ENCODE results near the gene PFKL. TPM values are rescaled to one million over a fixed set of nuclear protein-coding genes. Genes with fewer than 3 reads are reported as not detected.
"Not testable (repeated sequence)": the region's sequence is repeated elsewhere in the genome, so short reads cannot be mapped to it uniquely, and the experiment has no call there.

Gene PFKL
- total RNA-seq, 4 donors from 2014 or later = 68.5 to 103 (median 96.8) TPM

DNA sequence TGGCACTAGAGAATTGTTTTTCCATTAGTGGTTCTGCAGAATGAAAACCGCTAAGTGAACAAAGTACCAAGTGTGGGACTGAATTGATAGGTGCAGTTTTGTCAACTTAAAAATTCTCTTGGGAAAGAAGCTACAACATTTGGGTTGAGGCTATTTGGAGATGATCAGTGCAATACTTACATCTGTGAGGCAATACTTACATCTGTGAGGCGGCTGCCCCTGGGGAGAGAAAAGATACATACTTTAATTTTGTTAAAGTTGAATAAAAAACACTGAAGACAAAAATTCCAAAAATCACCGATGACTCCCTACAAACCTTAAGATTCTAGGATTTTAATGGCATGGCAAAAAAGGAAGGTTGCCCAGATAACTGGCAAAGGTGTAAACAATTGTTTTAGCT, 37.6 kb downstream of the PFKL start:
- no peak overlapping the region for H3K27ac ChIP-seq
- no peak overlapping the region for H3K4me3 ChIP-seq (replicated peaks in 1 of 3)
- H3K36me3 ChIP-seq = peaks cover 4 to 14% of the 10 kb centered on the region in 2 donors

GRCh38 chr21:44337941-44338895, 38.4 kb downstream of the PFKL start:
- peak; percentile 67 to 73 for DNase-seq
- H3K27me3 ChIP-seq = no peaks in the 10 kb centered on the region
- H3K4me3 ChIP-seq (replicated peaks in 1 of 3) = peak overlapping the region in 1 of 3 donors; percentile 22
- H3K4me1 ChIP-seq = peaks cover 11 to 14% of the 10 kb centered on the region in 2 donors
- intact Hi-C loops (cut with DNase I) = no loop called here
- TF ChIP-seq, protein P1, sequence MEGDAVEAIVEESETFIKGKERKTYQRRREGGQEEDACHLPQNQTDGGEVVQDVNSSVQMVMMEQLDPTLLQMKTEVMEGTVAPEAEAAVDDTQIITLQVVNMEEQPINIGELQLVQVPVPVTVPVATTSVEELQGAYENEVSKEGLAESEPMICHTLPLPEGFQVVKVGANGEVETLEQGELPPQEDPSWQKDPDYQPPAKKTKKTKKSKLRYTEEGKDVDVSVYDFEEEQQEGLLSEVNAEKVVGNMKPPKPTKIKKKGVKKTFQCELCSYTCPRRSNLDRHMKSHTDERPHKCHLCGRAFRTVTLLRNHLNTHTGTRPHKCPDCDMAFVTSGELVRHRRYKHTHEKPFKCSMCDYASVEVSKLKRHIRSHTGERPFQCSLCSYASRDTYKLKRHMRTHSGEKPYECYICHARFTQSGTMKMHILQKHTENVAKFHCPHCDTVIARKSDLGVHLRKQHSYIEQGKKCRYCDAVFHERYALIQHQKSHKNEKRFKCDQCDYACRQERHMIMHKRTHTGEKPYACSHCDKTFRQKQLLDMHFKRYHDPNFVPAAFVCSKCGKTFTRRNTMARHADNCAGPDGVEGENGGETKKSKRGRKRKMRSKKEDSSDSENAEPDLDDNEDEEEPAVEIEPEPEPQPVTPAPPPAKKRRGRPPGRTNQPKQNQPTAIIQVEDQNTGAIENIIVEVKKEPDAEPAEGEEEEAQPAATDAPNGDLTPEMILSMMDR (IDR thresholded peaks at IDR 0.05) = peak in 4 of 6 experiments; percentile 20 to 39 (median 30)
- TF ChIP-seq POLR2A (IDR thresholded peaks at IDR 0.05) = no peak
- peak overlapping the region; percentile 57 to 79 (median 68) for H3K27ac ChIP-seq
- no peaks in the 10 kb centered on the region for H3K9me3 ChIP-seq
- WGBS, 2 donors = 10 to 15% methylated on average over 14 to 21 of the region's 47 CpGs
- peaks cover 0 to 11% of the 10 kb centered on the region in 2 donors for H3K36me3 ChIP-seq

More for the DNA sequence above, 37.6 kb downstream of the PFKL start:
- no peak for TF ChIP-seq POLR2A (IDR thresholded peaks at IDR 0.05)
- TF ChIP-seq, protein P1 (IDR thresholded peaks at IDR 0.05) = no peak
- DNase-seq = no peak
- Histone ChIP-seq H3K4me1 (peaks cover 11 to 14% of the 10 kb centered on the region in 2 donors), H3K27me3 (no peaks in the 10 kb centered on the region), H3K9me3 (no peaks in the 10 kb centered on the region)
- intact Hi-C loops (cut with DNase I) = no loop called here
- 85 to 95% methylated on average over 3 of the region's 3 CpGs for WGBS, 2 donors

DNA sequence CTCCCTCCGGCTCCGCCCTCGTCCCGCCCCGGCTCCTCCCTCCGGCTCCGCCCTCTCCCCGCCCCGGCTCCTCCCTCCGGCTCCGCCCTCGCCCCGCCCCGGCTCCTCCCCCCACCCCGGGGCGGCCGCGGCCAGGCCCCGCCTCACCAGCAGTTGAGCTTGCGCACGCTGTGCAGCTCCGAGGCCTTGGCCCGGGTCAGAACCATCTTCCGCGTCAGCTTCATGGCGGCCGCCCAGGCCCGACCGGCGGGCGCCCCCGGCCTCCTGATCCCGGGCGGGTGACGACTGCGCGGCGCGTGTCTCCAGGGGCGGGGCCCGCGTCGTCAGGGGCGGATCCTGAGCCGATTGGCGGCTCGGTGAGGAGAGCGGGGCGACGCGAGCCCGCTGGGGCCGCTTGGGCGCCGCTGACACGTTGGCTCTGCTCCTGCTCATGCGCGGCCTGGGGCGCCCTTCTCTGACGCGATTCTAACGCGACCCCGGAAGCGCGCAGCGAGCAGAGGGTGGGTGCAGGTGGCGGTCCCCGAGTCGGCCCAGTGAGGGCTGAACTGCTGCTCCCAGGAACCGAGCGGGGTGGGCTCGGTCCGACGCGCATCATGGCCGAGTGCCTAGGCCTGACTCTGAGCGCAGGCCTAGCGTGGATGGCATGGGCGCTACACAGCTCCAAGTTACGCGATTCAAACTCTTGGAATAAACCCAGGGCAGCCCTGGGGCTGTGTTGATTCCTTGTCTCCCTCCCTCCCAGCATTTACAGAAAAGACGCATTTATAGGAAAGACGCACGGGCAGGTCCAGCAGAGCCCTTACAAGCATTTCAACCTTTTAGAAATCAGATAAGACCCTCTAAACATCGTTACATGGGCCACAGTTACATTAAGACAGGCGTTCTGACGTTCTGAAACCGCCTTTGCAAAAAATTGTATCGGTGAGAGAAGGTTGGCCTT, 39.4 kb downstream of the PFKL start, which contains the start of gene CFAP410:
CFAP410 (minus strand) TSS at position 420 of the 940 bp plus-strand sequence; CDS start at position 224, 196 bp downstream.
- TF ChIP-seq POLR2A (IDR thresholded peaks at IDR 0.05) = peak; percentile 81 to 92
- TF ChIP-seq, protein P1 (IDR thresholded peaks at IDR 0.05) = peak in 1 of 6 experiments; percentile 23
- DNase-seq = peak; percentile 92 to 93
- Histone ChIP-seq H3K36me3 (peaks cover 0 to 11% of the 10 kb centered on the region in 2 donors), H3K27me3 (no peaks in the 10 kb centered on the region), H3K4me3 (replicated peaks in 1 of 3) (peak within 1 kb of the TSS; percentile 62 to 78 (median 76)), H3K27ac (peak within 1 kb of the TSS; percentile 96 to 100 (median 97)), H3K4me1 (peaks cover 11 to 14% of the 10 kb centered on the region in 2 donors), H3K9me3 (no peaks in the 10 kb centered on the region)
- 2% methylated on average over 10 to 37 of the region's 90 CpGs for WGBS, 2 donors
- intact Hi-C loops (cut with DNase I) = no loop called here

DNA sequence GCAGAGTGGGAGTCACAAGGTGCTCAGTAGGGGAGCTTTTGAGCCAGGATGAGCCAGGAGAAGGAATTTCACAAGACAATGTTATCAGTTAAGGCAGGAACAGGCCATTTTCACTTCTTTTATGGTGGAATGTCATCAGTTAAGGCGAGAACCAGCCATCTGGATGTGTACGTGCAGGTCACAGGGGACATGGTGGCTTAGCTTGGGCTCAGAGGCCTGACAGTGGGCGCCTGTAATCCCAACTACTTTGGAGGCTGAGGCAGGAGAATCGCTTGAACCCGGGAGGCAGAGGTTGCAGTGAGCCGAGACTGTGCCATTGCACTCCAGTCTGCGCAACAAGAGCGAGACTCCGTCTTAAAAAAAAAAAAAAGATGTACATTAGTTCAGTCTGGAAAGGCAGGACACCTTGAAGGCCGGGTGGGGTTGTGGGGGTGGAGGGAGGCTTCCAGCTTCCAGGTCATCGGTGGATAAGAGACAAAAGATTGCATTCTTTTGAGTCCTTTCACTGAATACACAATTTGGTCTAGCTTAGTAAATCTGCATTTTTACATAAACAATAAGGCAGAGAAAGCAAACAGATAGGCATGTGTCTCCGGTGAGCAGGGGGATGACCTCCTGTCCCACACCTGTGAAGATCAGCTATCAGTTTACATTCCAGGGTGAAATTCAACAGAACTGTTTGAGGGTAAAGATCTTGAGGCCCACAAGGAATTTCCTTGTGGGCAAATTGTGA, 42.0 kb downstream of the PFKL start:
- H3K9me3 ChIP-seq; H3K36me3 ChIP-seq; intact Hi-C loops (cut with DNase I); H3K27me3 ChIP-seq; H3K27ac ChIP-seq; DNase-seq; H3K4me3 ChIP-seq (replicated peaks in 1 of 3): not testable (repeated sequence)
- WGBS, 2 donors = 63 to 68% methylated on average over 12 of the region's 12 CpGs
- peaks cover 11 to 14% of the 10 kb centered on the region in 2 donors for H3K4me1 ChIP-seq

DNA sequence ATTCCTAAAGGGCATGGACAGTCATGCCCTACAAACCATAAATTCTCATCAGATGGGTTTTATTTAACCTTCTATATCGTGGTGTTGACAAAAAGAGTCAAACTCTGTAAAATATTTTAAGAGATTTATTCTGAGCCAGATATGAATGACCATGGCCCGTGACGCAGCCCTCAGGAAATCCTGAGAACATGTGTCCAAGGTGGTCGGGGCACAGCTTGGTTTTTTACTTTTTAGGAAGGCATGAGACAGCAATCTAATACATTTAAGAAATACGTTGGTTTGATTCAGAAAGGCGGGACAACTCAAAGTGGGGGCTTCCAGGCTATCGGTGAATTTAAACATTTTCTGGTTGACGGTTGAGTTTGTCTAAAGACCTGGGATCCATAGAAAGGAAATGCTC, 43.1 kb downstream of the PFKL start:
- intact Hi-C loops (cut with DNase I); H3K4me3 ChIP-seq (replicated peaks in 1 of 3); DNase-seq; H3K27me3 ChIP-seq; H3K36me3 ChIP-seq; H3K27ac ChIP-seq; H3K9me3 ChIP-seq: not testable (repeated sequence)
- peaks cover 10 to 15% of the 10 kb centered on the region in 2 donors for H3K4me1 ChIP-seq
- WGBS, 2 donors = 81 to 82% methylated on average over 8 of the region's 8 CpGs

Data from thyroid gland (tissue), 4 donors.